Fibroblast of lung (primary cell): ENCODE results near the gene JPT1. TPM values are rescaled to one million over a fixed set of nuclear protein-coding genes. Genes with fewer than 3 reads are reported as not detected.

ENCODE experiments used
- polyA plus RNA-seq, 2 donors: library from polyadenylated mRNA; depleted of rRNA in 1 of 2; stranded (reverse) in 1 of 2; unstranded in 1 of 2; fragments of >200 nt; gene quantifications; 2 replicates each; pipeline ENCODE4 v1.2.1, GENCODE V29; 2011 to 2012; ENCODE audit warnings: missing spikeins in 1 of 2
- total RNA-seq: library from RNA; depleted of rRNA; stranded (reverse); fragments of >200 nt; gene quantifications from 2 replicates; pipeline ENCODE4 v1.2.1, GENCODE V29; 2014

JPT1 gene
- total and polyA plus RNA-seq, 2 donors (not counting 1 experiment from before 2014, with no cell fraction given), result 78.8 to 142 TPM

Other genes starting within 250 kb of the JPT1 start
- gene USH1G, start 231.3 kb downstream of the JPT1 start, total RNA-seq, result under 0.01 TPM in 1 of 2 replicates, not detected in the other
- not detected in 2 replicates for gene USH1G, start 231.3 kb downstream of the JPT1 start, polyA plus RNA-seq
- gene OTOP2, start 230.2 kb downstream of the JPT1 start, total RNA-seq, result not detected in 2 replicates
- not detected in 2 replicates for gene OTOP2, start 230.2 kb downstream of the JPT1 start, polyA plus RNA-seq
- gene OTOP3, start 218.6 kb downstream of the JPT1 start, total RNA-seq, result not detected in 2 replicates
- gene OTOP3, start 218.6 kb downstream of the JPT1 start, polyA plus RNA-seq, result not detected in 2 replicates
- under 0.01 and 0.17 TPM in 2 replicates for gene HID1, start 181.8 kb downstream of the JPT1 start, total RNA-seq
- gene HID1, start 181.8 kb downstream of the JPT1 start, polyA plus RNA-seq, result 0.23 and 0.27 TPM in 2 replicates
- 6.7 and 12.2 TPM in 2 replicates for gene CDR2L, start 166.9 kb downstream of the JPT1 start, total RNA-seq
- 8.5 and 9.7 TPM in 2 replicates for gene CDR2L, start 166.9 kb downstream of the JPT1 start, polyA plus RNA-seq
- gene MRPL58, start 141.8 kb downstream of the JPT1 start, total RNA-seq, result 26.5 and 35.2 TPM in 2 replicates
- 49.1 and 60.8 TPM in 2 replicates for gene MRPL58, start 141.8 kb downstream of the JPT1 start, polyA plus RNA-seq
- 258 and 317 TPM in 2 replicates for gene ATP5PD, start 107.5 kb downstream of the JPT1 start, total RNA-seq
- gene ATP5PD, start 107.5 kb downstream of the JPT1 start, polyA plus RNA-seq, result 442 and 521 TPM in 2 replicates
- gene KCTD2, start 107.3 kb downstream of the JPT1 start, total RNA-seq, result 17.5 and 17.7 TPM in 2 replicates
- gene KCTD2, start 107.3 kb downstream of the JPT1 start, polyA plus RNA-seq, result 29.5 and 35.8 TPM in 2 replicates
- gene SLC16A5, start 66.6 kb downstream of the JPT1 start, total RNA-seq, result 3.6 and 8.4 TPM in 2 replicates
- 1.5 and 2.4 TPM in 2 replicates for gene SLC16A5, start 66.6 kb downstream of the JPT1 start, polyA plus RNA-seq
- gene ARMC7, start 44.5 kb downstream of the JPT1 start, total RNA-seq, result 2.8 and 3.1 TPM in 2 replicates
- gene ARMC7, start 44.5 kb downstream of the JPT1 start, polyA plus RNA-seq, result 5.7 and 5.9 TPM in 2 replicates
- gene NT5C, start 22.8 kb downstream of the JPT1 start, total RNA-seq, result 25.7 and 29.9 TPM in 2 replicates
- 18.6 and 21.6 TPM in 2 replicates for gene NT5C, start 22.8 kb downstream of the JPT1 start, polyA plus RNA-seq
- 109 and 122 TPM in 2 replicates for gene SUMO2, start 28.4 kb upstream of the JPT1 start, total RNA-seq
- gene SUMO2, start 28.4 kb upstream of the JPT1 start, polyA plus RNA-seq, result 190 and 191 TPM in 2 replicates
- gene NUP85, start 51.2 kb upstream of the JPT1 start, total RNA-seq, result 18.5 and 21.3 TPM in 2 replicates
- gene NUP85, start 51.2 kb upstream of the JPT1 start, polyA plus RNA-seq, result 29.6 and 49.1 TPM in 2 replicates
- gene GGA3, start 107.1 kb upstream of the JPT1 start, total RNA-seq, result 8.0 and 13.0 TPM in 2 replicates
- gene GGA3, start 107.1 kb upstream of the JPT1 start, polyA plus RNA-seq, result 14.4 and 21.8 TPM in 2 replicates
- gene MRPS7, start 107.4 kb upstream of the JPT1 start, total RNA-seq, result 44.7 and 51.5 TPM in 2 replicates
- gene MRPS7, start 107.4 kb upstream of the JPT1 start, polyA plus RNA-seq, result 44.2 and 62.8 TPM in 2 replicates
- gene MIF4GD, start 116.7 kb upstream of the JPT1 start, total RNA-seq, result 5.6 and 6.3 TPM in 2 replicates
- 10.3 and 11.4 TPM in 2 replicates for gene MIF4GD, start 116.7 kb upstream of the JPT1 start, polyA plus RNA-seq
- gene SLC25A19, start 134.9 kb upstream of the JPT1 start, total RNA-seq, result 7.4 and 9.7 TPM in 2 replicates
- gene SLC25A19, start 134.9 kb upstream of the JPT1 start, polyA plus RNA-seq, result 5.1 and 8.4 TPM in 2 replicates